ENCODE results near the gene HLCS. TPM values are rescaled to one million over a fixed set of nuclear protein-coding genes. Genes with fewer than 3 reads are reported as not detected.
"Not testable (repeated sequence)": the region's sequence is repeated elsewhere in the genome, so short reads cannot be mapped to it uniquely, and the experiment has no call there.

HLCS gene
- total RNA-seq, 1 donor from 2014 or later = 21.9 TPM

DNA sequence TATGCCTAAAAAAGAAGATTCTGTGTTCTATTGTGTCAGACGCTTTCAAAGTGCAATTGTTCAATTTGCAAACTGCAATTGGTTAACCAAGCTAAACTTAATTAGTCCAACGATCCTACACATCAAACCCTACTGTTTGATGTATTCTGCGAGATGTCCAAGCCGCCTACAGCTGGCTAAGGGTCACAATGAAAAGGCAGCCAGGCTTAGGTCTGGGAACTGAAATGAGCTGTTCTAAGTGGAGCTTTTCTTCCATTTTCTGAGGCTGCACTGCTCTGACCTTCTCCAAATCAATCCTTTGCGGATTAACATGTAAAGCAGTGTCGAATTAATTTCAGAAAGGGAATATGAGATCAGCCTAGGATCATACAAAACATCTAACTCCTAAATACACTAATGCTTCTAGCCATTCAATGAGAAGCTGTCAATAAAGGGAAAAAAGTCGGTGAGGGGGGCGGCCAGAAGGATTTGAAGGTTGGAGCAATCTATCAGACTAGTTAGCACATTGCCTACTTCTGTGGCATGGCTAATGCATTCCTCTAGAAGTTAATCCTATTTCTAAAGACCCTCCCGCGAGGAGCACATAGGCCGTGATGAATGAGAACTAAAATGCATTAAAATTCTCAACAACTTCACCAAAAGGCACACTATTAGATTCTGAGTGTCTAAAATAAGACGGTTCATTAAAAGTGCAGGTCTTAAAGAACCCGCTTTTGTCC, 148.6 kb downstream of the HLCS start:
- H3K36me3 Mint-ChIP-seq (ENCODE audit: low read depth) = no peaks in the 10 kb centered on the region
- DNase-seq (ENCODE audit: low read depth, low spot score) = no peak
- no peak overlapping the region for H3K4me3 Mint-ChIP-seq
- no peaks in the 10 kb centered on the region for H3K4me1 Mint-ChIP-seq
- TF ChIP-seq, protein P1, sequence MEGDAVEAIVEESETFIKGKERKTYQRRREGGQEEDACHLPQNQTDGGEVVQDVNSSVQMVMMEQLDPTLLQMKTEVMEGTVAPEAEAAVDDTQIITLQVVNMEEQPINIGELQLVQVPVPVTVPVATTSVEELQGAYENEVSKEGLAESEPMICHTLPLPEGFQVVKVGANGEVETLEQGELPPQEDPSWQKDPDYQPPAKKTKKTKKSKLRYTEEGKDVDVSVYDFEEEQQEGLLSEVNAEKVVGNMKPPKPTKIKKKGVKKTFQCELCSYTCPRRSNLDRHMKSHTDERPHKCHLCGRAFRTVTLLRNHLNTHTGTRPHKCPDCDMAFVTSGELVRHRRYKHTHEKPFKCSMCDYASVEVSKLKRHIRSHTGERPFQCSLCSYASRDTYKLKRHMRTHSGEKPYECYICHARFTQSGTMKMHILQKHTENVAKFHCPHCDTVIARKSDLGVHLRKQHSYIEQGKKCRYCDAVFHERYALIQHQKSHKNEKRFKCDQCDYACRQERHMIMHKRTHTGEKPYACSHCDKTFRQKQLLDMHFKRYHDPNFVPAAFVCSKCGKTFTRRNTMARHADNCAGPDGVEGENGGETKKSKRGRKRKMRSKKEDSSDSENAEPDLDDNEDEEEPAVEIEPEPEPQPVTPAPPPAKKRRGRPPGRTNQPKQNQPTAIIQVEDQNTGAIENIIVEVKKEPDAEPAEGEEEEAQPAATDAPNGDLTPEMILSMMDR (conservative IDR thresholded peaks at IDR 0.05) = no peak
- no peaks in the 10 kb centered on the region for H3K9me3 Mint-ChIP-seq
- no peak overlapping the region for H3K27ac Mint-ChIP-seq (ENCODE audit: unreplicated experiment)
- no peaks in the 10 kb centered on the region for H3K27me3 Mint-ChIP-seq (ENCODE audit: low read depth)

DNA sequence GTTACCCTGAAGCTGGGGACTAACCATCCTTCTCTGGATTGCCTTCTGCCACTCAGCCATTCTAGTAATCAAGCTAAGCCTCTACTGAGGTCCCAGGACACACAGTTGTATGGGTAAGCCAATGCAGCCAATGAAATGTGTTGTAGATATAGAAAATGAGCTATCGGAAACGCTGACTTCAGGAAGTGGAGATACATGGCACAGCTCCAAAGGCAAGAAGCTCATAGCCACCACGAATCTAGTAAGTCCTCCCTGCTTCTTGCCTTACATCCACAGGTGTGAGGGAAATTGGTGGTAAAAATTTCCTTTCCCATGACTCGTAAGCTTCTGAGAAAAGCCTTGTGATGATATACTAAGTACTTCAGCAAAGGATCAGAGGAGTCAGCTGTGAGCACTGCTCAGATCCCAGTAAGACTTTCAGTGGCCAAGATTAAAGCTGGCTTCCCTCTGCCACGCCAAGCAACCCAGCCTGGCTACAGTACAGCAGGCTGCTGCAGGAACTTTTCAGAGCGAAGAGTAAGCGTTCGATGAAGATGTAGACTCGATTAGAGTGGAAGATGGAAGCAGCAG, 149.8 kb downstream of the HLCS start:
- Mint-ChIP-seq H3K9me3 (no peaks in the 10 kb centered on the region), H3K36me3 (ENCODE audit: low read depth) (no peaks in the 10 kb centered on the region), H3K27ac (ENCODE audit: unreplicated experiment) (no peak overlapping the region), H3K27me3 (ENCODE audit: low read depth) (no peaks in the 10 kb centered on the region), H3K4me1 (no peaks in the 10 kb centered on the region), H3K4me3 (no peak overlapping the region)
- DNase-seq (ENCODE audit: low read depth, low spot score) = no peak
- TF ChIP-seq, protein P1 (conservative IDR thresholded peaks at IDR 0.05) = no peak

DNA sequence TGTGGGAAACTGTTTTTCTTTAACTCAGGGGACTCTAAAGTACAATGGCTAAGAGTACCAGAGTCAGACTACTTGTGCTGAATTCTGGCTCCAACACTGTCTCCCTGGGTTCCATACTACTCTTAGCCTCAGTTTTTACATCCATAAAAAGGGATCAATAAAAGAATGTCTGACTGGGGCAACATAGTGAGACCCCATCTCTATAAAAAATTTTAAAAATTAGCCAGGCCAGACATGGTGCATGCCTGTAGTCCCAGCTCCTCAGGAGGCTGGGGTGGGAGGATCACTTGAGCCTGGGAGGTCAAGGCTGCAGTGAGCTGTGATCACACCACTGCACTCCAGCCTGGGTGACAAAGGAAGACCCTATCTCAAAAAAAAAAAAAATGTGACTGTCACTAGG, 150.4 kb downstream of the HLCS start:
- not testable (repeated sequence) for H3K4me1 Mint-ChIP-seq; H3K4me3 Mint-ChIP-seq; H3K9me3 Mint-ChIP-seq; H3K27ac Mint-ChIP-seq (ENCODE audit: unreplicated experiment); DNase-seq (ENCODE audit: low read depth, low spot score); H3K27me3 Mint-ChIP-seq (ENCODE audit: low read depth); H3K36me3 Mint-ChIP-seq (ENCODE audit: low read depth)

DNA sequence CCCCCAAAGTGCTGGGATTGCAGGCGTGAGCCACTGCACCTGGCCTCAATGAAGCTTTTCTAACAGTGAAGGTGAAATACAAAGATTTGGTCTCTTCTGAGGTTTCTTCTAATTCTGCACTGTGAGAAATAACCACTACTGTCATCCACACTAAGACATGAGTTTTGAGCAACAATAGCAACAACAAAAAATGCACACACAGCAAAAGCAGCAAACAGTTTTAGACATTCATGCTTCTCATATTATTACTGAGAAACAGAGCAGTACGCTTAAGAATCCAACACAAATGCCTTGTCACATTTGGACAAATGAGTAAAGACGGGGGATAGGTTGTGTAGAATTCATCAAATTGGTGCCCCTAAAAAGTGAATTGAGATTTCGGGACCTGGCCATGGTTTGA, 151.2 kb downstream of the HLCS start:
- no peaks in the 10 kb centered on the region for H3K27me3 Mint-ChIP-seq (ENCODE audit: low read depth)
- DNase-seq (ENCODE audit: low read depth, low spot score) = no peak
- H3K4me3 Mint-ChIP-seq = no peak overlapping the region
- TF ChIP-seq, protein P1 (conservative IDR thresholded peaks at IDR 0.05) = no peak
- H3K36me3 Mint-ChIP-seq (ENCODE audit: low read depth) = no peaks in the 10 kb centered on the region
- H3K9me3 Mint-ChIP-seq = no peaks in the 10 kb centered on the region
- no peak overlapping the region for H3K27ac Mint-ChIP-seq (ENCODE audit: unreplicated experiment)
- no peaks in the 10 kb centered on the region for H3K4me1 Mint-ChIP-seq

DNA sequence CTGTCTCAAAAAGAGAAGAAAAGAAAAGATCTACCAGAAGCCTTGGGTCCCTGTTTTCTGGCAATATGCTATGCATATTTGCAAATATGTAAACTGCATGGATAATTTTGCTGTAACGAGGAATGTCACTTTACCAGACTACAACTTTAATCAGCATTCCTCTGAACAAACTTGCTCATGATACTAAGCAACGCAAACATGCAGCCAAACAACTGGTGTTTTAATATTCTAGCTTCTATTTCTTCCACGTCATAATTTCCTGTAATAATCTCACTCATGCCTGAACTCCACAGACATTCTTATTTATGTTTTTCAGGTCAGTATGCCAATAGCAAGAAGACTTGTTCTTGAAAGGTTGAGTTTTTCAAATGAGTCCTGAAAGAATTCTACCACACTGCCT, 153.4 kb downstream of the HLCS start:
- Mint-ChIP-seq H3K4me3 (no peak overlapping the region), H3K9me3 (no peaks in the 10 kb centered on the region), H3K27me3 (ENCODE audit: low read depth) (no peaks in the 10 kb centered on the region), H3K4me1 (no peaks in the 10 kb centered on the region), H3K36me3 (ENCODE audit: low read depth) (no peaks in the 10 kb centered on the region), H3K27ac (ENCODE audit: unreplicated experiment) (no peak overlapping the region)
- TF ChIP-seq, protein P1 (conservative IDR thresholded peaks at IDR 0.05) = no peak
- DNase-seq (ENCODE audit: low read depth, low spot score) = no peak

DNA sequence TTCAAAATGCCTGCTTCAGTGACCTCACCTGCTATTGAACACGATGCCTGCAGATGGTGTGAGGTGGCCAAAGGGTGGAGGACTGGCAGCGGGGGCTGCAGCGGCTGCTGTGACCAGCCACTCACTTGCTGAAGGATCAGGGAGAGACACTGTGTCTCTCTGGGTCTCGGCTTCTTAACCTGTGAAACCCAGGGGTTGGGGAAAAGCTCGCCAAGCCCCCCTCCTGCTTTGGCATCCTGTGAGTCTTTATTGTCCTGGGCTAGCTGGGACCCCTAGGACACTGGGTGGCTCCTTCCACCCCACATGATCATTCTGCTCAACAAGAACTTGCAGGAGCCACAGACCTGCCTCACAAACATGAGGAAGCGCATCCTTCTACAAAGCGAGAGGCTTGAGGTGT, 154.7 kb downstream of the HLCS start:
- DNase-seq (ENCODE audit: low read depth, low spot score) = no peak
- H3K9me3 Mint-ChIP-seq = no peaks in the 10 kb centered on the region
- H3K36me3 Mint-ChIP-seq (ENCODE audit: low read depth) = no peaks in the 10 kb centered on the region
- no peak overlapping the region for H3K4me3 Mint-ChIP-seq
- no peaks in the 10 kb centered on the region for H3K4me1 Mint-ChIP-seq
- no peak overlapping the region for H3K27ac Mint-ChIP-seq (ENCODE audit: unreplicated experiment)
- TF ChIP-seq, protein P1 (conservative IDR thresholded peaks at IDR 0.05) = no peak
- no peaks in the 10 kb centered on the region for H3K27me3 Mint-ChIP-seq (ENCODE audit: low read depth)
